Motor neuron (in vitro differentiated cells): Measurements from ENCODE around the gene TIAM1. TPM values are rescaled to one million over a fixed set of nuclear protein-coding genes. Genes with fewer than 3 reads are reported as not detected.

ENCODE experiments used
- ATAC-seq, 8 experiments: fragments of 200-7000 bp; cut with Tn5 transposase; replicated peaks in 6 of 8; 2 replicates each; pipeline ENCODE4 v1.8.0; 2021; ENCODE audit warnings: mild to moderate bottlenecking in 8 of 8, moderate library complexity in 8 of 8
- H3K27ac ChIP-seq, 2 donors: fragments of 250-450 bp; sonication (Bioruptor Pico); 2 replicates each; pipeline ENCODE4 v1.9.0; 2021; ENCODE audit warnings: antibody characterized with exemption in 2 of 2, mild to moderate bottlenecking in 2 of 2, moderate library complexity in 1 of 2
- H3K4me1 ChIP-seq, 2 donors: fragments of 250-450 bp; sonication (Bioruptor Pico); replicated peaks in 1 of 2; 2 replicates each; pipeline ENCODE4 v1.6.1; 2021; ENCODE audit warnings: antibody characterized with exemption in 2 of 2, mild to moderate bottlenecking in 2 of 2, moderate library complexity in 1 of 2
- H3K4me3 ChIP-seq, 5 donors: fragments of 250-450 bp; sonication (Bioruptor Pico); 2 replicates each; pipeline ENCODE4 v1.9.0; 2021; ENCODE audit warnings: antibody characterized with exemption in 5 of 5, mild to moderate bottlenecking in 5 of 5, moderate library complexity in 4 of 5
- WGBS, 10 experiments: fragments of 450-650 bp; shearing (Covaris generic); methylation state at CpG; one replicate each; pipeline ENCODE4 v1.0.0; 2022; 5-methylcytosine and 5-hydroxymethylcytosine counted together
- in situ Hi-C, 9 experiments: fragments of 400-800 bp; cut with MboI; loops; one replicate each; pipeline ENCODE4 v1.15.0; 2021; ENCODE audit warnings: low sequenced_read_pairs in 9 of 9, low pct_unique_long_range_greater_than_20kb in 2 of 9; ENCODE audit not compliant: unreplicated experiment in 9 of 9
- total RNA-seq, 8 experiments: library from RNA; unstranded; fragments of 300-600 nt; gene quantifications; 2 replicates each; pipeline versions ENCODE4 v1.2.3 to v1.2.4, GENCODE V29; 2022

TIAM1 gene
- total RNA-seq, 8 experiments from 2014 or later: 1.6 to 70.7 (median 18.7) TPM

- Histone ChIP-seq H3K27ac (no peak overlapping the region), H3K4me3 (no peak overlapping the region), H3K4me1 (peaks cover 12 to 22% of the 10 kb centered on the region in 2 donors)
- WGBS, 10 experiments: 11 to 100% (median 70%) methylated on average over 1 to 5 of the region's 6 CpGs; no CpG with 5 or more reads in 1 of the 10 experiments
- in situ Hi-C loops: loop anchor here in 1 of 9 experiments (25.0 kb wide), 1 partner anchor 365 kb away; no protein-coding TSS in a partner anchor
- ATAC-seq: peak in 2 of 8 experiments; percentile 13 to 45
Measured at GRCh38 chr21:31222142-31222541, 121.9 kb downstream of the TIAM1 start.

- no peak overlapping the region for H3K27ac ChIP-seq
- WGBS, 10 experiments: 50 to 100% (median 73%) methylated on average over 1 to 5 of the region's 5 CpGs; no CpG with 5 or more reads in 1 of the 10 experiments
- H3K4me1 ChIP-seq: peaks cover 12 to 22% of the 10 kb centered on the region in 2 donors
- ATAC-seq: no peak
- in situ Hi-C loops: loop anchor here in 1 of 9 experiments (25.0 kb wide), 1 partner anchor 366 kb away; no protein-coding TSS in a partner anchor
- no peak overlapping the region for H3K4me3 ChIP-seq
Measured at GRCh38 chr21:31221043-31221442, 123.0 kb downstream of the TIAM1 start.

- 0 to 20% (median 17%) methylated on average over 1 of the region's 1 CpG; no CpG with 5 or more reads in 6 of the 10 experiments for WGBS, 10 experiments
- in situ Hi-C loops: loop anchor here in 1 of 9 experiments (25.0 kb wide), 1 partner anchor 367 kb away; no protein-coding TSS in a partner anchor
- ATAC-seq: peak in 5 of 8 experiments; percentile 57 to 77 (median 69)
- H3K4me3 ChIP-seq: no peak overlapping the region
- H3K27ac ChIP-seq: no peak overlapping the region
- peaks cover 12 to 22% of the 10 kb centered on the region in 2 donors for H3K4me1 ChIP-seq
Measured at GRCh38 chr21:31220575-31220974, 123.5 kb downstream of the TIAM1 start.

- no peak overlapping the region for H3K27ac ChIP-seq
- 4 to 93% (median 63%) methylated on average over 1 to 11 of the region's 12 CpGs; no CpG with 5 or more reads in 1 of the 10 experiments for WGBS, 10 experiments
- ATAC-seq: peak in 6 of 8 experiments; percentile 18 to 89 (median 52)
Measured at GRCh38 chr21:31218830-31219608, 125.0 kb downstream of the TIAM1 start.

GRCh38 chr21:31216206-31216605, 127.9 kb downstream of the TIAM1 start:
- ATAC-seq: no peak
- no peak overlapping the region for H3K27ac ChIP-seq
- peaks cover 10 to 15% of the 10 kb centered on the region in 2 donors for H3K4me1 ChIP-seq
- 75 to 100% (median 94%) methylated on average over 2 to 9 of the region's 10 CpGs; no CpG with 5 or more reads in 3 of the 10 experiments for WGBS, 10 experiments
- no peak overlapping the region for H3K4me3 ChIP-seq
- in situ Hi-C loops: loop anchor here in 1 of 9 experiments (25.0 kb wide), 1 partner anchor 371 kb away; no protein-coding TSS in a partner anchor

More at GRCh38 chr21:31218830-31219608, 125.0 kb downstream of the TIAM1 start:
- Histone ChIP-seq H3K4me3 (no peak overlapping the region), H3K4me1 (peaks cover 12 to 22% of the 10 kb centered on the region in 2 donors)
- in situ Hi-C loops: loop anchor here in 1 of 9 experiments (25.0 kb wide), 1 partner anchor 368 kb away; no protein-coding TSS in a partner anchor

GRCh38 chr21:31213787-31214186, 130.3 kb downstream of the TIAM1 start:
- 17 to 100% (median 100%) methylated on average over 1 to 2 of the region's 2 CpGs; no CpG with 5 or more reads in 2 of the 10 experiments for WGBS, 10 experiments
- no peak for ATAC-seq
- H3K27ac ChIP-seq: no peak overlapping the region
- no peaks in the 10 kb centered on the region for H3K4me1 ChIP-seq
- in situ Hi-C loops: loop anchor here in 1 of 9 experiments (25.0 kb wide), 1 partner anchor 374 kb away; no protein-coding TSS in a partner anchor
- H3K4me3 ChIP-seq: no peak overlapping the region

GRCh38 chr21:31211836-31212235, 132.2 kb downstream of the TIAM1 start:
- no peak overlapping the region for H3K27ac ChIP-seq
- in situ Hi-C loops: loop anchor here in 1 of 9 experiments (25.0 kb wide), 1 partner anchor 375 kb away; no protein-coding TSS in a partner anchor
- WGBS, 10 experiments: 31 to 100% (median 89%) methylated on average over 1 to 2 of the region's 2 CpGs; no CpG with 5 or more reads in 2 of the 10 experiments
- H3K4me3 ChIP-seq: no peak overlapping the region
- no peaks in the 10 kb centered on the region for H3K4me1 ChIP-seq
- ATAC-seq: no peak

- in situ Hi-C loops: loop anchor here in 1 of 9 experiments (25.0 kb wide), 1 partner anchor 382 kb away; no protein-coding TSS in a partner anchor
Measured at GRCh38 chr21:31205412-31205811, 138.6 kb downstream of the TIAM1 start.

GRCh38 chr21:31204801-31205200, 139.3 kb downstream of the TIAM1 start:
- 15 to 100% (median 92%) methylated on average over 1 to 3 of the region's 3 CpGs; no CpG with 5 or more reads in 2 of the 10 experiments for WGBS, 10 experiments
- no peak overlapping the region for H3K27ac ChIP-seq
- no peaks in the 10 kb centered on the region for H3K4me1 ChIP-seq
- no peak for ATAC-seq
- in situ Hi-C loops: loop anchor here in 1 of 9 experiments (25.0 kb wide), 1 partner anchor 382 kb away; no protein-coding TSS in a partner anchor
- no peak overlapping the region for H3K4me3 ChIP-seq

More at GRCh38 chr21:31205412-31205811, 138.6 kb downstream of the TIAM1 start:
- no peak overlapping the region for H3K27ac ChIP-seq
- WGBS, 10 experiments: 80 to 100% (median 89%) methylated on average over 1 of the region's 1 CpG; no CpG with 5 or more reads in 5 of the 10 experiments
- H3K4me1 ChIP-seq: no peaks in the 10 kb centered on the region
- H3K4me3 ChIP-seq: no peak overlapping the region
- no peak for ATAC-seq

GRCh38 chr21:31203431-31204054, 140.5 kb downstream of the TIAM1 start:
- in situ Hi-C loops: loop anchor here in 1 of 9 experiments (25.0 kb wide), 1 partner anchor 384 kb away; no protein-coding TSS in a partner anchor
- Histone ChIP-seq H3K27ac (no peak overlapping the region), H3K4me3 (no peak overlapping the region), H3K4me1 (no peaks in the 10 kb centered on the region)
- peak in 4 of 8 experiments; percentile 23 to 89 (median 71) for ATAC-seq
- WGBS, 10 experiments: 5 to 100% (median 79%) methylated on average over 1 to 5 of the region's 5 CpGs

- ATAC-seq: peak in 1 of 8 experiments; percentile 50
- 30 to 100% (median 88%) methylated on average over 1 to 3 of the region's 3 CpGs; no CpG with 5 or more reads in 1 of the 10 experiments for WGBS, 10 experiments
- H3K4me1 ChIP-seq: no peaks in the 10 kb centered on the region
- in situ Hi-C loops: loop anchor here in 1 of 9 experiments (25.0 kb wide), 1 partner anchor 386 kb away; no protein-coding TSS in a partner anchor
- no peak overlapping the region for H3K27ac ChIP-seq
- no peak overlapping the region for H3K4me3 ChIP-seq
Measured at GRCh38 chr21:31201548-31201947, 142.5 kb downstream of the TIAM1 start.

GRCh38 chr21:31201144-31201543, 142.9 kb downstream of the TIAM1 start:
- 6 to 100% (median 100%) methylated on average over 1 to 2 of the region's 2 CpGs; no CpG with 5 or more reads in 1 of the 10 experiments for WGBS, 10 experiments
- H3K4me1 ChIP-seq: no peaks in the 10 kb centered on the region
- H3K4me3 ChIP-seq: no peak overlapping the region
- no peak overlapping the region for H3K27ac ChIP-seq
- no peak for ATAC-seq
- in situ Hi-C loops: loop anchor here in 1 of 9 experiments (25.0 kb wide), 1 partner anchor 386 kb away; no protein-coding TSS in a partner anchor
